IMR-90 (cell line): ENCODE measurements around the gene SIK3. TPM values are rescaled to one million over a fixed set of nuclear protein-coding genes. Genes with fewer than 3 reads are reported as not detected.

Experiments
- ATAC-seq: fragments of 200-7000 bp; cut with Tn5 transposase; 2 replicates; pipeline ENCODE4 v1.9.1; 2020; ENCODE audit warnings: low read depth, mild to moderate bottlenecking, moderate library complexity
- BruUV-seq: library from RNA; stranded (reverse); fragments of 400-500 nt; replicated peaks from 2 replicates; lab custom pipeline; 2021; lab: Mats Ljungman, UMichigan
- CTCF ChIA-PET: fragments of 300-600 bp; formaldehyde crosslinking; extraction: SDS; loops from one replicate; lab custom pipeline; 2021; ENCODE audit warnings: antibody characterized with exemption; lab: Yijun Ruan, JAX
- POLR2A ChIA-PET: fragments of 300-600 bp; sonication (Branson Sonifier 250); formaldehyde crosslinking; loops from one replicate; lab custom pipeline; 2022; ENCODE audit warnings: antibody characterized with exemption; ENCODE audit not compliant: unreplicated experiment; lab: Charles Lee
- DNase-seq: peaks from one replicate; pipeline ENCODE4 v3.0.0; 2013
- H2AFZ ChIP-seq: replicated peaks from 2 replicates; pipeline ENCODE3; 2013; ENCODE audit warnings: low read length, mild to moderate bottlenecking; ENCODE audit not compliant: poor library complexity
- H2AK5ac ChIP-seq: 2 replicates; pipeline ENCODE4 v1.6.1; 2013; ENCODE audit warnings: low read depth, low read length, inconsistent platforms
- H2AK9ac ChIP-seq: replicated peaks from 2 replicates; pipeline ENCODE3; 2013; ENCODE audit warnings: mild to moderate bottlenecking, low read depth, low read length, moderate library complexity; ENCODE audit not compliant: poor library complexity
- H2BK120ac ChIP-seq: 2 replicates; pipeline ENCODE4 v1.6.1; 2013; ENCODE audit warnings: low read depth, low read length, inconsistent platforms
- H2BK15ac ChIP-seq: 3 replicates; pipeline ENCODE4 v1.6.1; 2013; ENCODE audit warnings: low read depth, low read length, inconsistent platforms
- H2BK20ac ChIP-seq: 2 replicates; pipeline ENCODE4 v1.6.1; 2013; ENCODE audit warnings: low read depth, mild to moderate bottlenecking, inconsistent platforms, low read length, moderate library complexity
- H2BK5ac ChIP-seq: 2 replicates; pipeline ENCODE4 v1.6.1; 2013; ENCODE audit warnings: mild to moderate bottlenecking, low read depth, low read length, inconsistent platforms; ENCODE audit not compliant: poor library complexity, severe bottlenecking
- H3K14ac ChIP-seq: replicated peaks from 2 replicates; pipeline ENCODE4 v1.6.1; 2013; ENCODE audit warnings: low read depth, low read length, inconsistent platforms
- H3K18ac ChIP-seq: 2 replicates; pipeline ENCODE4 v1.6.1; 2013; ENCODE audit warnings: low read depth, low read length, control low read depth
- H3K23ac ChIP-seq: 2 replicates; pipeline ENCODE4 v1.6.1; 2013; ENCODE audit warnings: low read depth, low read length, inconsistent platforms
- H3K27ac ChIP-seq: 2 replicates; pipeline ENCODE4 v1.5.1; 2013; ENCODE audit warnings: mild to moderate bottlenecking, control low read depth, low read length; ENCODE audit not compliant: insufficient read depth
- H3K27me3 ChIP-seq: 2 replicates; pipeline ENCODE4 v1.6.1; 2013; ENCODE audit warnings: low read length; ENCODE audit not compliant: control insufficient read depth, insufficient read depth
- H3K36me3 ChIP-seq: 2 replicates; pipeline ENCODE4 v1.6.1; 2013; ENCODE audit warnings: low read length, mixed read lengths; ENCODE audit not compliant: control insufficient read depth, insufficient read depth
- H3K4ac ChIP-seq: 2 replicates; pipeline ENCODE4 v1.6.1; 2013; ENCODE audit warnings: low read depth, low read length, inconsistent platforms
- H3K4me1 ChIP-seq: 2 replicates; pipeline ENCODE4 v1.6.1; 2013; ENCODE audit warnings: low read length, mixed read lengths; ENCODE audit not compliant: control insufficient read depth, insufficient read depth
- H3K4me2 ChIP-seq: 2 replicates; pipeline ENCODE4 v1.6.1; 2013; ENCODE audit warnings: low read depth, mild to moderate bottlenecking, control low read depth, low read length, moderate library complexity
- H3K4me3 ChIP-seq: 2 replicates; pipeline ENCODE4 v1.5.1; 2013; ENCODE audit warnings: low read depth, mild to moderate bottlenecking, control low read depth, low read length, moderate library complexity; ENCODE audit not compliant: insufficient read depth
- H3K56ac ChIP-seq: 2 replicates; pipeline ENCODE4 v1.6.1; 2013; ENCODE audit warnings: low read length, inconsistent platforms; ENCODE audit not compliant: insufficient read depth; ENCODE audit errors: extremely low read depth
- H3K79me1 ChIP-seq, 2 experiments: 2 replicates each; pipeline ENCODE4 v1.6.1; 2013; ENCODE audit warnings: low read length in 2 of 2, inconsistent platforms in 1 of 2, low read depth in 1 of 2
- H3K9ac ChIP-seq: 2 replicates; pipeline ENCODE4 v1.6.1; 2013; ENCODE audit warnings: low read depth, low read length, control low read depth
- H3K9me1 ChIP-seq: 2 replicates; pipeline ENCODE4 v1.6.1; 2013; ENCODE audit warnings: low read length, inconsistent platforms; ENCODE audit not compliant: insufficient read depth
- H3K9me3 ChIP-seq: 2 replicates; pipeline ENCODE4 v1.6.1; 2013; ENCODE audit warnings: low read length; ENCODE audit not compliant: control insufficient read depth, insufficient read depth
- H4K20me1 ChIP-seq: 2 replicates; pipeline ENCODE4 v1.6.1; 2013; ENCODE audit warnings: low read length, inconsistent platforms; ENCODE audit not compliant: insufficient read depth
- H4K5ac ChIP-seq: 2 replicates; pipeline ENCODE4 v1.6.1; 2013; ENCODE audit warnings: mild to moderate bottlenecking, low read depth, low read length, control low read depth
- H4K8ac ChIP-seq, 2 experiments: 2 replicates each; pipeline ENCODE4 v1.6.1; 2013; ENCODE audit warnings: low read depth in 2 of 2, low read length in 2 of 2, control low read depth in 1 of 2, inconsistent platforms in 1 of 2
- H4K91ac ChIP-seq: 2 replicates; pipeline ENCODE4 v1.6.1; 2013; ENCODE audit warnings: low read depth, low read length, inconsistent platforms; ENCODE audit not compliant: insufficient read depth
- BHLHE40 ChIP-seq: fragments of 150-350 bp; IDR thresholded peaks from 2 replicates; pipeline ENCODE4 v1.6.1; 2016; ENCODE audit warnings: mild to moderate bottlenecking, low read depth, low read length
- CEBPB ChIP-seq: IDR thresholded peaks from 2 replicates; pipeline ENCODE4 v1.6.1; 2012; ENCODE audit warnings: low read depth, low read length, improper control_type of control experiment
- CTCF ChIP-seq: conservative IDR thresholded peaks from 2 replicates; pipeline ENCODE4 v1.5.1; 2012; ENCODE audit warnings: mild to moderate bottlenecking, low read depth, low read length, improper control_type of control experiment
- FOS ChIP-seq: fragments of 150-350 bp; IDR thresholded peaks from 2 replicates; pipeline ENCODE4 v1.6.1; 2016; ENCODE audit warnings: low read depth, low read length
- MAFK ChIP-seq: IDR thresholded peaks from 2 replicates; pipeline ENCODE4 v1.6.1; 2012; ENCODE audit warnings: low read depth, low read length, improper control_type of control experiment
- MAZ ChIP-seq: IDR thresholded peaks from 2 replicates; pipeline ENCODE4 v1.6.1; 2012; ENCODE audit warnings: low read depth, mild to moderate bottlenecking, low read length, improper control_type of control experiment, moderate library complexity, borderline replicate concordance
- MXI1 ChIP-seq: IDR thresholded peaks from 2 replicates; pipeline ENCODE4 v1.6.1; 2012; ENCODE audit warnings: low read depth, mild to moderate bottlenecking, low read length, moderate library complexity, borderline replicate concordance
- NFE2L2 ChIP-seq: fragments of 150-350 bp; IDR thresholded peaks from 2 replicates; pipeline ENCODE4 v1.6.1; 2016; ENCODE audit warnings: low read depth, mild to moderate bottlenecking, low read length
- RAD21 ChIP-seq: IDR thresholded peaks from 2 replicates; pipeline ENCODE4 v1.6.1; 2012; ENCODE audit warnings: low read length, improper control_type of control experiment
- RCOR1 ChIP-seq: IDR thresholded peaks from 2 replicates; pipeline ENCODE4 v1.6.1; 2012; ENCODE audit warnings: mild to moderate bottlenecking, low read length, improper control_type of control experiment; ENCODE audit not compliant: insufficient replicate concordance
- RFX5 ChIP-seq: IDR thresholded peaks from 2 replicates; pipeline ENCODE4 v1.8.0; 2012; ENCODE audit warnings: low read depth, mild to moderate bottlenecking, low read length, moderate library complexity
- SMC3 ChIP-seq: fragments of 150-350 bp; IDR thresholded peaks from 2 replicates; pipeline ENCODE4 v1.6.1; 2016; ENCODE audit warnings: low read depth, mild to moderate bottlenecking, antibody characterized with exemption, low read length, moderate library complexity
- USF2 ChIP-seq: fragments of 150-350 bp; IDR thresholded peaks from 2 replicates; pipeline ENCODE4 v1.6.1; 2017; ENCODE audit warnings: mild to moderate bottlenecking, antibody characterized with exemption, low read length, low read depth
- WGBS, 2 experiments: methylation state at CpG; one replicate each; pipeline versions ENCODE4 v1.1.5 to v1.1.7; 2013; ENCODE audit warnings: missing lambda C conversion rate in 2 of 2; ENCODE audit not compliant: insufficient read length in 1 of 2; ENCODE audit errors: extremely low coverage in 2 of 2; 5-methylcytosine and 5-hydroxymethylcytosine counted together
- dilution Hi-C: fragments of 300-500 bp; cut with HindIII; formaldehyde crosslinking; loops from one replicate; pipeline ENCODE4 v1.14.3; 2018; ENCODE audit warnings: low sequenced_read_pairs; ENCODE audit not compliant: unreplicated experiment
- in situ Hi-C: fragments of 300-500 bp; cut with MboI; formaldehyde crosslinking; loops from 3 replicates; pipeline ENCODE4 v1.14.3; 2019; ENCODE audit warnings: low sequenced_read_pairs, inconsistent platforms, mixed read lengths
- intact Hi-C: fragments of 100-400 bp; cut with micrococcal nuclease; formaldehyde crosslinking; loops from 2 replicates; pipeline ENCODE4 v1.10.0; 2022
- polyA plus RNA-seq, 3 experiments: library from polyadenylated mRNA; depleted of rRNA; stranded (reverse); fragments of >200 nt; gene quantifications; 2 replicates each; pipeline ENCODE4 v1.2.3, GENCODE V29; 2012; ENCODE audit warnings: low replicate concordance in 1 of 3
- total RNA-seq: library from RNA; depleted of rRNA; stranded (reverse); fragments of >200 nt; gene quantifications from 2 replicates; pipeline ENCODE4 v1.2.3, GENCODE V29; 2012

Gene SIK3
- total and polyA plus RNA-seq, 2 of the 4 experiments (the other 2 are of a cell fraction): 8.2 to 9.1 TPM

GRCh38 chr11:116871248-116871647 lies 227.0 kb downstream of the SIK3 start:
- DNase-seq (peak; percentile 90), ATAC-seq (peak; percentile 94)
- CTCF ChIA-PET: interaction anchor here (0.9 to 1.9 kb wide), 4 partner anchors 9 to 234 kb away, joined by 3 to 4 read pairs (median 4); no protein-coding TSS in a partner anchor
- intact Hi-C loops: loop anchor here (5.0 kb wide), 1 partner anchor 79 kb away; the partner anchor contains the start of gene APOA5
- Histone ChIP-seq H4K8ac (peak overlapping the region; percentile 28 to 74; a peak in 2 of 4 replicates), H2BK15ac (peak overlapping the region; percentile 82; the same call in 2 of the 3 replicates), H2AK5ac (peak overlapping the region; percentile 71), H3K9me1 (peaks cover 19% of the 10 kb centered on the region), H3K18ac (peak overlapping the region; percentile 32; the same call in 1 of the 2 replicates), H4K91ac (peak overlapping the region; percentile 67), H3K23ac (peak overlapping the region; percentile 58; the same call in 1 of the 2 replicates), H3K36me3 (peaks cover 39% of the 10 kb centered on the region), H3K4me3 (no peak overlapping the region), H3K56ac (no peak overlapping the region; the same call in 1 of the 2 replicates), H3K9ac (no peak overlapping the region; the same call in 1 of the 2 replicates), H2AFZ (peak overlapping the region; percentile 48), H3K9me3 (no peaks in the 10 kb centered on the region), H2BK5ac (peak overlapping the region; percentile 61), H2BK20ac (peak overlapping the region; percentile 81; the same call in 1 of the 2 replicates), H2BK120ac (peak overlapping the region; percentile 67), H3K4ac (peak overlapping the region; percentile 83), H4K20me1 (no peaks in the 10 kb centered on the region), H3K27ac (peak overlapping the region; percentile 39; the same call in 1 of the 2 replicates), H3K4me2 (peak overlapping the region; percentile 2; the same call in 1 of the 2 replicates), H2AK9ac (peak overlapping the region; percentile 38), H3K14ac (peak overlapping the region; percentile 77), H3K27me3 (no peaks in the 10 kb centered on the region), H3K4me1 (peaks cover 2% of the 10 kb centered on the region; the same call in 1 of the 2 replicates), H4K5ac (no peak overlapping the region; the same call in 1 of the 2 replicates), H3K79me1 (peaks cover 3 to 13% of the 10 kb centered on the region in 2 experiments; a peak in 3 of 4 replicates)
- in situ Hi-C loops: loop anchor here (10.0 kb wide), 1 partner anchor 354 kb away; no protein-coding TSS in a partner anchor
- 30% methylated on average over 2 of the region's 3 CpGs; no CpG with 5 or more reads in 1 of the 2 experiments for WGBS, 2 experiments
- dilution Hi-C loops: no loop called here
- TF ChIP-seq MAFK (no peak), MAZ (no peak), BHLHE40 (no peak), CEBPB (no peak), SMC3 (no peak), FOS (no peak), RAD21 (no peak), RFX5 (no peak), CTCF (no peak), MXI1 (no peak), RCOR1 (no peak), USF2 (no peak), NFE2L2 (no peak)
- BruUV-seq: no TSS peak
- POLR2A ChIA-PET: no interaction called here
